Measurements from ENCODE around the gene FIGNL1.

Gene FIGNL1

GRCh38 chr7:50472427-50472826 lies 22.3 kb upstream of the FIGNL1 start:
- TF ChIP-seq CTCF (IDR thresholded peaks at IDR 0.05; ENCODE audit: insufficient read depth, low read depth, low read length, missing control alignments): no peak
- DNase-seq (ENCODE audit: low read depth): no peak
- no peak overlapping the region for H3K4me3 ChIP-seq (ENCODE audit: low read depth, low read length)

DNA sequence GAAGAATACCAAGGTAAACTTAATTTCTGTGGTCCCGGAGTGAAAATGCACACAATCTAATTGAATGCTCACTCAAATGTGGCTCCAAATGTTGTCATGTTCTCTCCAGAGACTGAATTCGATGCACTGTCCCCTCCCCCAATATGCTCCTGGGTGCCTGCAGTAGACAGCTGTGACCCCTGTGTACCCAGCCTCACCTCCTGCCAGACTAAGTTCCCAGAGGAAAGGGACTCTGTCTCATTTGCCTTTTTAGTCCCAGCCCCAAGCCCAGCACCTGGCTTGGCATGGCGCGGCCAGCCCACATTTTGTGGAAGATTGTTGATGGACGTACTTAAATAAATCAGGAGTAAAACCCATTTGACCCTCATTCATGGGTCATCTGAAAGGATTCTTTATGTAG lies 21.8 kb upstream of the FIGNL1 start:
- DNase-seq (ENCODE audit: low read depth): no peak
- no peak overlapping the region for H3K4me3 ChIP-seq (ENCODE audit: low read depth, low read length)
- TF ChIP-seq CTCF (IDR thresholded peaks at IDR 0.05; ENCODE audit: insufficient read depth, low read depth, low read length, missing control alignments): no peak

GRCh38 chr7:50470250-50471163 lies 20.4 kb upstream of the FIGNL1 start:
- no peak for TF ChIP-seq CTCF (IDR thresholded peaks at IDR 0.05; ENCODE audit: insufficient read depth, low read depth, low read length, missing control alignments)
- H3K4me3 ChIP-seq (ENCODE audit: low read depth, low read length): no peak overlapping the region
- DNase-seq (ENCODE audit: low read depth): no peak

GRCh38 chr7:50469181-50469580 lies 19.0 kb upstream of the FIGNL1 start:
- no peak for DNase-seq (ENCODE audit: low read depth)
- TF ChIP-seq CTCF (IDR thresholded peaks at IDR 0.05; ENCODE audit: insufficient read depth, low read depth, low read length, missing control alignments): no peak
- H3K4me3 ChIP-seq (ENCODE audit: low read depth, low read length): no peak overlapping the region

DNA sequence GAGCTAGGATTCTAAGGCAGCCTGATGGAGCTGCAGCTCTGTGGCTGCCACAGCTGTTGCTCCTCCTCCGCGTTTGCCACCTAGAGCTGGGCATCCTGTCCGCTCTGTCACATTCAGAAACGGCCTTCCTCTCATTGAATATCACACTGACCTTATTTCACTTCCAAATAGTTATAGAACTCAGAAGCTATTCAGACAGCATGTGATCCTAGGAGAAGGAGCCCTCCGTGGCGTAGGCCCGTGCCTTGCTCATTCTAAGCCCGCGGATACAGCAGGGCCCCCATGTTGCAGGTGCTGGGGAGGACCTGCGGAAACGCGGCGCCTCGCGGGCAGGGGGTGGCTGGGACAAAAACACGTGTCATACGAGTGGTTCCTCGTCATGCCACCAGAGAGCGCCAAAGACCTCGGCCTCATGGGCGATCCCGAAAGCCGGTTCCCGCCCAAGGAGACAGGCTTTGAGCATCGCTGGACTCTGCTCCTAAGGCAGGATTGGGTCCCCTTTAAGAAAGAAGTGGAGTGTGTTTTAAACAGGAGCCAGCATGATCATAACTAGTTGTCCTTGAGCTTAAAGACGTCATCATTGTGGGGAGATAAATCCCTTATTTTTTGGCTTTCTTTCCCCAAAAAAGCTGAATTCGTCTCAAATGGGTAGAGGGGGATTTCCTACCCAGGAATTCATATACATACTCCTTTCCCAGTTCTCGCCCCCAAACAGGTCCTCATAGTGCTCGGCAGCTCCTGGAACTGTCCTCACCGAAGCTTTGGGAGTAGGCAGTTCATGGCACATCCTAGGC lies 17.9 kb upstream of the FIGNL1 start:
- TF ChIP-seq CTCF (IDR thresholded peaks at IDR 0.05; ENCODE audit: insufficient read depth, low read depth, low read length, missing control alignments): peak; percentile 93
- DNase-seq (ENCODE audit: low read depth): peak; percentile 78
- no peak overlapping the region for H3K4me3 ChIP-seq (ENCODE audit: low read depth, low read length)

- no peak for DNase-seq (ENCODE audit: low read depth)
- no peak for TF ChIP-seq CTCF (IDR thresholded peaks at IDR 0.05; ENCODE audit: insufficient read depth, low read depth, low read length, missing control alignments)
Measured at GRCh38 chr7:50466815-50467585, 16.9 kb upstream of the FIGNL1 start.

More at GRCh38 chr7:50466815-50467585, 16.9 kb upstream of the FIGNL1 start:
- no peak overlapping the region for H3K4me3 ChIP-seq (ENCODE audit: low read depth, low read length)

All from GM12865 (cell line).